T-helper 2 cell (primary cell): ENCODE results near the gene RGS7.

Source experiments
- DNase-seq, 5 experiments: peaks; one replicate each; pipeline versions ENCODE4 v3.0.0 to v3.0.0-alpha.2; 2012 to 2022
- total RNA-seq, 2 donors: gene quantifications; one replicate each; lab custom pipeline; 2026; lab: John Stamatoyannopoulos, UW

Gene RGS7
- 0 to 0.07 reads per million in 2 donors for total RNA-seq

DNA sequence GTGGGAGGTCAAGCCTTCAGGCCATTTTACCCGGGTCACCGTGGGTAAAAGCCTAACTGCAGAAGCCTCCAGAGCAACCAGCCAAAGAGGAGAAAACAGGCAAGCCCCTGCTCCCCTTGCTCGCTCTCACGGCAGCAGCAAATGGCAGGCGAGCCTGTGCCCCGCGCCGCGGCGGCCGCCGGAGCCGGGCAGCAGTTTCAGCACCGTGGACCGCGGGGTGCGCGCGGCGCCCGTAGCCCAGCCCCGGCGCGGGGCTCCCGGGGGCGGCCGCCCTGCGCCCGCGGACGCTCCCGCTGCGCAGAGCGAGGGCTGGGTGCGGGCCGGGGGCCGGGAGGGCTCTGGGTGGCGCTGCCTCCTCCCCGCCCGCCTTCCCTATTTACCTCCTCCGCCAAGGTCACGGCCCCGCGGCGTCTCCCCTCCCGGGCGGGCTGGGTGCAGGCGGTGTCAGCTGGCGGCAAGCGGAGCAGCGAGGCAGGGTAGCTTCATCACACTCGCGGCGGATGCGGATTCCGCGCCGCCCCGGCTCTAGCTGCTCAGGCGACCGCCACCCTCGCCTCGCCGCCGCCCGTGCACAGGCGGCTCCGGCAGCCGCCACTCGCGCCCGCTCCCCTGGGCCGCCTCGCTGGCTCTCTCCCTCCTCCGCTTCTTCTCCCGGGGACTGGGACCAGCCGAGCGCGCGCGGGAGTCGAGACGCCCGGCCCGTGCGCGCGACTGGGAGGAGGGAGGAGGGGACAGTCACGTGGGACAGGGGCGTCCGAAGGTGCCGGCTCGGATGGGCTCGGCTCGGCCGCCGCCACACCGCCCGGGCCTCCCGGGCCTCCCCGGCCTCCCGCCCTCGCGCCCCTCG, at the start of gene RGS7:
TSS of gene RGS7 (minus strand) at position 687 of the 847 bp plus-strand sequence.
- peak in 1 of 5 experiments; percentile 37 for DNase-seq

DNA sequence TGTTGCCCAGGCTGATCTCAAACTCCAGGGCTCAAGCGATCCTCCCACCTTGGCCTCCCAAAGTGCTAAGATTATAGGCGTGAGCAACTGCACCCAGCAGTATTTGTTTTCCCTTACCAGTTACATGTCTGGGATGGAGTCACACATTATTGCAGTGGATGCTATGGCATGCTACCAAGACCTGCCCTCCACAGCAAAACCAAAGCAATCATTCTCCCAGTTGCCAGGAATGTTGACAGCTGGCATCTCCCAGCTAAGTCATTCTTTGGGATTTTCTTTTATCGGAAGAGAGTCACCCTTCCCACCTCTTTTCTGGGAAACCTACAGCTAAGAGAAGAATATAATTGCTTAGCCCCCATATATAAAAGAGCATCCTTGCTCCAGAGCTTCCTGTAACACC, 49.4 kb upstream of the RGS7 start:
- no peak for DNase-seq

DNA sequence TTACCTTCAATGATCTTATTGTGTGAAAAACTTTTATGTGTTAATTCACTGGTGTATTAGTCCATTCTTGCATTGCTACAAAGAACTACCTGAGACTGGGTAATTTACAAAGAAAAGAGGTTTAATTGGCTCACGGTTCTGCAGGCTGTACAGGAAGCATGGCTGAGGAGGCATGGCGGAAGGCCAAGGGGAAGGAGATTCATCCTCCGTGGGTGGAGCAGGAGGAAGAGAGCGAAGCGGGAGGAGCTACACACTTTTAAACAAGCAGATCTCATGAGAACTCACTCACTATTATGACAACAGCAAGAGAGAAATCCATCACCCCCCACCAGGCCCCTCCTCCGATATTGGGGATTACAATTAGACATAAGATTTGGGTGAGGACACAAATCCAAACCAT, 44.2 kb upstream of the RGS7 start:
- no peak for DNase-seq

GRCh38 chr1:241396747-241397681, 40.0 kb upstream of the RGS7 start:
- no peak for DNase-seq

- no peak for DNase-seq
Measured at GRCh38 chr1:241391926-241392710, 35.1 kb upstream of the RGS7 start.

DNA sequence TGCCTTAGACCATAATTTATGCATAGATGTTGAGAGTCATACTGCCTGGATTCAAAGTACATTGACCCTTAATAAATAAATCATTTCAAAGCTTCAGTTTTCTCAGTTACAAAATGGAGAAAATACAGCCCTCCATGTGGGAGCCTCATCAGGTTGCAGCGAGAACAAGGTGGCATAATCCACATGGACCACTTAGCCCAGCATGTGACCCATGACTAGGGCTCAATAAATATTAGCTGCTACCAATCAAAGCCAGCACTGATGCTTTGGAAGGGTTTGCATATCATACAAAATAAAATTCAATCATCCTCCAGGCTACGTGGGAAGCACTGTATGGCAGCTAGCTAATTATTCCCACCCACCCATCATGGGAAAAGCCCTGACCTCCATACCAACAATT, 33.5 kb upstream of the RGS7 start:
- no peak for DNase-seq

DNA sequence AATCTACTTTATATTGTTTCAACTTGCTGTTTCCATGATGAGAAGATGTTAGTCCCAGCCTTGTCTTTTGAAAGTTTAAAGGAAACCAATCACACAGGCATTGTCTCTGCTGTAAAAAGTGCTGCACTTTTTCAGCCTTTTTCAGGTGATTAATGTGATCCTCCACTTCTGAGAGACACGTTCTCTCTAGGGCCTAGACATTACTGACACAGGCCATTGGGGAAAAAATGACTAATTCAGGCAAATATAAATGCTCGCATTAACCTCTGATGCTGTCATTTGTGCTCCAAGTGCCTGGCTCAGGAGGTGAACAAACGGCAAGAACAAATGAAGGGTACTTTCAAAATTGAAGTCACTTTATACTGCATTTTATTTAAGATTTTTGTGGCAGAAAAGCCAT, 32.4 kb upstream of the RGS7 start:
- DNase-seq = no peak

GRCh38 chr1:241387216-241387615, 30.2 kb upstream of the RGS7 start:
- DNase-seq = no peak

GRCh38 chr1:241376701-241377100, 19.7 kb upstream of the RGS7 start:
- DNase-seq = no peak

DNA sequence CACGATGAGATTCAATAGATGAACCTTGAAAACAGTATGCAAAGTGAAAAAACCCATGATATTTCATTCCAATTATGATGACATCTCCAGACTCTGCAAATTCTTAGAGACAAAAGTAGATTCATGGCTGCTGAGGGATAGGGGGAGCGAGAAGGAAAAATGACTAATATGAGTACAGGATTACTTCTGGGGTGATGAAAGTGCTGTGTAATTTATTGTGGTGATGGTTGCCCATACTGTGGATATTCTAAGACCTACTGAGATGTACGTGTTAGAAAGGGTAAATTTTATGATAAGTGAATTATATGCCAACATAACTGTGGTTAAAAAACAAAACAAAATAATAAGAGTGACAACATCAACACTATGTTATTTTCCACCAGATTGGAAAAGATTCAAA, 18.9 kb upstream of the RGS7 start:
- no peak for DNase-seq

DNA sequence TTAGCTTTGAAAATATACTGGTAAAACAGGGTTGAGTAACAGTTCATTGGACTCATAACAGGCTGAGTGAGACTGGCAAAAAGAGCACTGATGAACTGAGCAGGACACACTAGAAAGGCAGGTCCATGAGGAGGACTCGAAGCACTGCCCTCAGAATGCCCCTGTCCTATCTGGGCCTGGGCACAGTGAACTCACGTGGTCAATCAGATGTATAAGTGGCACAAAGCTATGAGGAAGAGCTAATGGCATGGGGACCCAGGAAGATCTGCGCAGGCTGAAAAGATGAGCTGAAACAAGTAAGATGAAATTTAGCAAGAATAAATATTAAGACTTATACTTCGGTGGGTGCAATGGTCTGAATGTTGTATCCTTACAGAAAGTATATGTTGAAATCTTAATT, 9.2 kb upstream of the RGS7 start:
- no peak for DNase-seq

DNA sequence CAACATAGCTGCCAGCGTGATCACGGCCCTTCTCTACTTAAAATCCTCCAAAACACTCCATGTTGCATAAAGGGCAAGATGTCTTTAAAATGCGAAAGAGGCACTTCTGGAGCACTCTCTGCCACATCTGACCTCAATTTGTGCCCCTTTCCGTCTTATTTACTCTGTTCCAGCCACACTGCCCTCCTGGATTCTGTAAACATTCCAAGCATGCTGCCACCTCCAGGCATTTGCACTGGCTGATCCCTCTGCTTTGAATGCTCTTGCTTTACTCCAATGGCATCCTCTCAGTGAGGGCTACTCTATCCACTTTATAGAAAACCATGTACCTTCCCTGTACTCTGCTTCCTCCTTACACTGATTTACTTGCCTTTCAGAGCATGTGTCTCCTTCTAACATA, 5.3 kb upstream of the RGS7 start:
- no peak for DNase-seq

- no peak for DNase-seq
Measured at GRCh38 chr1:241357366-241358340, 648 bp upstream of the RGS7 start.

DNA sequence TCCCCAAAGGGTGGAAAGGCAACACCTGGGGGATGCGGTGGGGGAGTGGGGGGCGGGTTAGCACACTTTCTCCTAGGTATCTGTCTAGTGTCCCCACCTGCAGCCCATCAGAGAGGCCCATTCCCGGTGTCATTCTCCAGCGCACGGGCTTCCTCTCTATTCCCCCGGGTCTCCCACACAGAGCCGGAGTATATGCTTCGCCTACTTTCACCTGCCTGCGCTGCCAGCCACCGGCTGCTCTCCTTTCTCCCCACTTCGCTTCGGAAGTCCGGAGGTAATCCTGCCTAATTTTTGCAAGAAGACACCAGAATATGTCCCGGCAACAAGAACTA, 852 bp downstream of the RGS7 start:
- no peak for DNase-seq

DNA sequence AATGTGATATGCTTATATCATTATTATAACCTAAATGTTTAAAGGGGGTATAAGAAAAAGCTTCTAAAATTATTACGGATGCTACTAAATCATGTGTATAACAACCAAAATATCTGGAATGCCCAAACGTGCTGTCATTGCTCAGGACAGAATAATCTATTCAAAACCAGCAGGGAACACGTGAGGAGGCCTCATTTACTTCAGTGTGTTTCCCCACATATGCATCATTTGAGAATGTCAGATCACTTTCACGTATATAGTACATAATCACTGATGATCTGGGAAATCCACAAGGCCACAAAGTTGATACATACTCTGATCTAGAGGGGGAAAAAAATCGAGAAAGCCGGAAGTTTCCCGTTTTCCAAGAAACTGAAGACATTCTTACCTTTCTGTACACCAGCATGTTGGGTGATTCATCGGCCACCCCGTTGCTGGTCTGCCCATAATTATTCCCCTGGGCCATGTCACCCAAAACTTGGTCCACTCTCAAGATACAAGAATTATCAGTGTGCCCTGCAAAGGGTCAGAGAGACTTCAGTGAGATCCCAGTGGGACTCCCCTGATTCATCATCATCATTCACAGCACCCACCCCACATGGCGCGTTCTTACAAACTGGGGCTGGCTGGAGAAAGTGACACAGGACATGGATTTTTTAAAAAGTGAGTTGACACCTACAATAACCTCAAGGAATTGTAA, 1.5 kb downstream of the RGS7 start:
- no peak for DNase-seq

DNA sequence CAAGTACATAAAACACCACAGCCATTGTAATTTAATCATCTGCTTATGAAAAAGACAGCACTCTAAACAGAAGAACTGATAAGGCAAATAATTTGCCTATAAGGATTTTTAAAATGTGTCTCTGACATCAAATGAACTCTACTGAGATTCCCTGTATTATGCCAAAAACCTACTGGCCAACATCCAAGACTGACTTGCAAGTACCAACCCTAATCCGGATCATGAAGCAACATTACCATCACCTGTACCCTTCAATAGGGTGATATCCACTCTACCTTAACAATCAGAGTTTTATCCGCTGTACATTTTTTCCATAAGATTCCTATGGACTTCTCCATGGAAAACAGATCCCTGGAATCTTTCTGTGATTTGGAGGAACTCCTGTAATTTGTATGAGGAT, 4.6 kb downstream of the RGS7 start:
- DNase-seq = no peak

- no peak for DNase-seq
Measured at GRCh38 chr1:241351841-241352240, 5.2 kb downstream of the RGS7 start.

DNA sequence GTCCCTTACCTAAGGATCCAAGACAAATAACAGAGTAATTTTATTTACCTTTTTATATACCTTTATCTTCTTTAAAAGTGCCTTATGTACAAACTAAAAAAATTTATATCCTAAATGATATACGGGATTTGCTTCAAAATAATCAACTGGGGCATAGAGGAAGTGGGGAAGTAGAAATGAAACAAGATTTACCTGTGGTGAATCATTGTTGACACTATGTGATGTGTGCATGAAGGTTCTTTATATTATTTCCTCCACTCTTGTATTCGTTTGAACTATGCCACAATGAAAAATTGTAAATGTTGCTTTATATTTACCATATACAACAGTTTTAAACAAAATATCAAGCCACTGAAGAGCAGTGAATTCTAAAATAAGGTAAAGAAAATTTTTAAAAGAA, 13.0 kb downstream of the RGS7 start:
- DNase-seq = no peak

- DNase-seq = no peak
Measured at GRCh38 chr1:241336335-241336734, 20.7 kb downstream of the RGS7 start.

DNA sequence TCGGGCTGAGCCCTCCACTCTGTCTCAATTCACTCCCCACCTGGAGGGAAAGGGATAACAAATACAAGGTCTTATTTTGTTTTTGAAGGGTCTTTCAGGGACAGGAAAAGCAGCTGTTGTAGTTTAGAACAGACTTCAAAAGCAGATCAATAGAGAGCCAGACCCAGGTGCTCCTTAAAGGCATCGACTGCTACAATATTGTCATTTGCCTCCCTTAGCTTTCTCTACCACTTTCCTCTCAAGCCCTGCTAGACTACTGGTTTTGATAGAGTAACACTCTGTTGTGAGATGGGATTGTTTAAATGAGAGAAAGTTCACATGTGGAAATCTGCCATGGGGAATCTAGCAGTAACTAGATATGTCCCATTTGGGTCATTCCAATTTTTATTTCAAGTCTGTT, 24.0 kb downstream of the RGS7 start:
- no peak for DNase-seq

DNA sequence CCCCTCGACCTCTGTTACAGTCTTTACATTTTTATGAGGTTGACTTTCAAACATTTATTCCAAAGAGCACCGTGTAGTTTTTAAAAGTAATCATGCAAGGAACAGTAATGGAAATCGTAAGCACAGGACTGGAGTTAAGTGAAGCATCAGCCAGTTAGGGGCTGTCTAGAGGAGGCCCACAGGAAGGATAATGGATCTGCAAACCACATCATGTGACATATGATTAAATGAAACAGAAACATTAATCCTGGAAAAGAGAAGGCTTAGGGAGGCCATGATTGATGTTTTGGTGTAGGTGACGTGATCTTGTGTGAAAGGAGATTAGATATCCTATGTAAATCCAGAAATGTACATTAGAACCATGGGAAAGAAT, 25.0 kb downstream of the RGS7 start:
- no peak for DNase-seq
